Measurements from ENCODE around the gene ZEB2.

The ZEB2 gene

GRCh38 chr2:144343145-144343544, 176.8 kb downstream of the ZEB2 start:
- no peak for TF ChIP-seq CTCF (IDR thresholded peaks at IDR 0.05; ENCODE audit: insufficient read depth, low read depth, low read length, missing control alignments)
- no peak overlapping the region for H3K4me3 ChIP-seq (ENCODE audit: low read depth, low read length)

GRCh38 chr2:144341538-144341937, 178.4 kb downstream of the ZEB2 start:
- no peak overlapping the region for H3K4me3 ChIP-seq (ENCODE audit: low read depth, low read length)
- no peak for DNase-seq (ENCODE audit: low read depth)
- TF ChIP-seq CTCF (IDR thresholded peaks at IDR 0.05; ENCODE audit: insufficient read depth, low read depth, low read length, missing control alignments): no peak

More at GRCh38 chr2:144343145-144343544, 176.8 kb downstream of the ZEB2 start:
- DNase-seq (ENCODE audit: low read depth): no peak

DNA sequence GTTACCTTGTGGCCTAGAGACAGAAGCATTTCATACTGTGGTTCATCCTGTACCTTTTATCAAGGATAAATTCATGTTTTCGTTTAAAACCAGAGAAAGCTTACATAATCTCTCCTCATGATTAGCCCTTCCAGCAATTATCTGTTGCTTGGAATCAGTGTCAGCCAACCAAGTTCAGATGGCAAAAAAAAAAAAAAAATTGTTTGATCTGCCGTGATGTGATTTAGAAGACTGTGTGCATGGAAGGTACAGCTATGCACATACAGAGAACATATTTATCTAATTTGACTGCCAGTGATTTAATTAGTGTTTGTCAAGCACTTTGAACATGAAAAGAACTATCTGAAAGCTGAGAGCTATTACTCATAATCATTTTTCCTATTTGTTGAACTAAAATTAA, 180.9 kb downstream of the ZEB2 start:
- TF ChIP-seq CTCF (IDR thresholded peaks at IDR 0.05; ENCODE audit: insufficient read depth, low read depth, low read length, missing control alignments): no peak

GRCh38 chr2:144334551-144334950, 185.4 kb downstream of the ZEB2 start:
- TF ChIP-seq CTCF (IDR thresholded peaks at IDR 0.05; ENCODE audit: insufficient read depth, low read depth, low read length, missing control alignments): no peak
- DNase-seq (ENCODE audit: low read depth): no peak

More for the DNA sequence above, 180.9 kb downstream of the ZEB2 start:
- DNase-seq (ENCODE audit: low read depth): no peak
- H3K4me3 ChIP-seq (ENCODE audit: low read depth, low read length): no peak overlapping the region

More at GRCh38 chr2:144334551-144334950, 185.4 kb downstream of the ZEB2 start:
- H3K4me3 ChIP-seq (ENCODE audit: low read depth, low read length): no peak overlapping the region

Measured in GM12865 (cell line).